Measurements from ENCODE around the gene ATN1.

The ATN1 gene

GRCh38 chr12:6977653-6978052 lies 49.9 kb downstream of the ATN1 start:
- DNase-seq, result no peak

- no peak for DNase-seq
These were observed 50.4 kb downstream of the ATN1 start for GRCh38 chr12:6978188-6978587.

DNA sequence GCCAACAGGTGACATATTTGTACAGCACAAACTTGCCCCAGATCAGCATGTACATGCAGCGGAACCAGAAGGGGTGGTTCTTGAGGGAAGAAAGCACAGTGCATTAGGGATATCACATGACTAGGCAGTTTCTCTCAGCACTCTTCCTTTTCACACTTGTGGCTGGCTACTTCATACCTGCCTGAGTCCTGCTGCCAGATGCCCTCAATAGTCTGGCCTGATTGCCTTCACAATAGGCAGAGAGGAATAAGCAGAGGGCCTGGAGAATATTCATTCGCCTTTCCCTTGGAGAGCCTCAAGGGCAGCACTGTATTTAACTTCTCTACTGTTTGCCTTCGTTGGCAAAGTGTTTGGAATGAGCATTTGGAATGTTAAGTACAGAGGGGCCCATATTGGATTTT lies 50.9 kb downstream of the ATN1 start:
- DNase-seq, result no peak

GRCh38 chr12:6979021-6979420 lies 51.3 kb downstream of the ATN1 start:
- DNase-seq, result no peak

GRCh38 chr12:6979453-6979852 lies 51.7 kb downstream of the ATN1 start:
- no peak for DNase-seq

- no peak for DNase-seq
These were observed 52.3 kb downstream of the ATN1 start for GRCh38 chr12:6980075-6980474.

- no peak for DNase-seq
These were observed 53.0 kb downstream of the ATN1 start for GRCh38 chr12:6980740-6981139.

- no peak for DNase-seq
These were observed 53.6 kb downstream of the ATN1 start for GRCh38 chr12:6981152-6982052.

- no peak for DNase-seq
These were observed 54.8 kb downstream of the ATN1 start for GRCh38 chr12:6982532-6982931.

- DNase-seq, result no peak
These were observed 60.3 kb downstream of the ATN1 start for GRCh38 chr12:6987956-6988553.

Data from fibroblast of skin of scalp (primary cell).